UCSD-AML1 (cell line): Measurements from ENCODE around the gene NPTX2.

Experiments used
- DNase-seq: peaks from one replicate; lab custom pipeline; 2025; ENCODE audit not compliant: unreplicated experiment; lab: John Stamatoyannopoulos, UW

The NPTX2 gene

GRCh38 chr7:98653601-98654310 is 36.7 kb downstream of the NPTX2 start:
- DNase-seq = no peak

GRCh38 chr7:98654524-98655272 is 37.6 kb downstream of the NPTX2 start:
- no peak for DNase-seq

DNA sequence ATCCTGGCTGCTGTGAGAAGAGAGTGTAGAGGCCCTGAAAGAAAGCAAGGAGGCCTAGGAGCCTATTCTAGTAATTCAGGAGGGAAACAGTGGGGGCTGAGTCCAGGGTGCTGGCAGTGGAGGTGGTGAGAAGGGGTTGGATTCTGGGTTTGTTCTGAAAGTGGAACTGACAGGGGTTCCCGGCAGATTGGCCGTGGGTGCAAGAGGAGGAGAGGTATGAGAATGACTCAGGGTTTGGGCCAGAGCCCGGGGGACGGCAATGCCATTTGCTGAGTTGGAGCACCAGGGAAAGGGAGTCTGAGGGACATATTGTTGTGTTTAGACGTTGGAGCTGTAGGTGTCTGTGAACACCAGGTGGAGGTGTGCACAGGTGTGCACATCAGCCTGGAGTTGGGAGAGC is 38.5 kb downstream of the NPTX2 start:
- no peak for DNase-seq

DNA sequence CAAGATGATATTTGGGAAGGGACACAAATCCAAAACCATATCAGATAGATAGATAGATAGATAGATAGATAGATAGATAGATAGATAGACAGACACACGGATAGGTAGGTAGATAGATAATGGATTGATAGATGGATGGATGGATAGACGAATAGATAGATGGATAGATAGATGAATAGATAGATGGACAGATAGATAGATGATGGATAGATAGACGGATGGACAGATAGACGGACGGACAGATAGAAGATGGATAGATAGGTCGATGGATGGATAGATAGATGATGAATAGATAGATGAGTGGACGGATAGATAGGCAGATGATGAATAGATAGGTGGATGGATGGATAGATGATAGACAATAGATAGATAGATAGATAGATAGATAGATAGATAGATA is 39.8 kb downstream of the NPTX2 start:
- DNase-seq = no peak

DNA sequence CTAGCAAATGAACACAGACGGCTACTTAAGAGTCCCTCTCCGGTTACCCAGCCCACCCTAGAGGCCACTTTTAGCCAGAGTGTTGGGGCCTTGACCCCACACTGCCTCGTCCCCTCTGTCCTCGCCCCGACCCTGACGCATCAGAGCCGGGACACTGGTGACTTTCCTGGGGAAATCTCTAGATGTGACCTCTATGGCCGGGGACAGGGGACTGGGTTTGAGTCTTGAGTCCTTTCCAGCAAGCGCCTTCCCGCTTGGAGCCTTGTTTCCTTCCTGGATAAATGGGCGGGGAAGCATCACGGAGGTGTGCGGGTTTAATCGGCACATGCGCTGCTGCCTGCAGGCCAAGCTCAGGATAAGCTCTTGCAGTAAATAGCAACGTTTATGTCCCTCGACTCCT is 40.7 kb downstream of the NPTX2 start:
- DNase-seq = no peak

- no peak for DNase-seq
Observed at GRCh38 chr7:98659756-98660155, 42.7 kb downstream of the NPTX2 start.

GRCh38 chr7:98661607-98662006 is 44.5 kb downstream of the NPTX2 start:
- DNase-seq = no peak

GRCh38 chr7:98662289-98662688 is 45.2 kb downstream of the NPTX2 start:
- DNase-seq = no peak

DNA sequence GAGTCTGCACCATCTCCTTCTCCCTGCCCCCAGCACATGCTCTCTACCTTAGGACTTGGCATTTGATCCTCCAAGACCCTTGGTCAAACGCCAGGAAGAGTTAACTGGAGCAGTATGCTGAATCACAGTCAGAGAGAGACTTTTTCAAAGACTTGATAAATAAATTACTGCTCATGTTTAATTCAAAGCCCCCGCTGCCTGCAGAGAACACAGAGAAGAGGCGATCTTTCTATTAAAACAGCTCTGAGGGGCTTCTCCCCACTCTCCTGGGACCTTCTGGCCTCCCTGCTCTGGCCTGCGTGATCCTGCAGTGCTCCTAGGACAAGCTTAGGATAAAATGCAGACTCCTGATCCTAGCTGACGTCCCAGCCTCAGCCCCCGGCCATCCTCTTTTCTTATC is 47.8 kb downstream of the NPTX2 start:
- DNase-seq = no peak

GRCh38 chr7:98668255-98668654 is 51.2 kb downstream of the NPTX2 start:
- no peak for DNase-seq

- no peak for DNase-seq
Observed at GRCh38 chr7:98669329-98670000, 52.4 kb downstream of the NPTX2 start.

DNA sequence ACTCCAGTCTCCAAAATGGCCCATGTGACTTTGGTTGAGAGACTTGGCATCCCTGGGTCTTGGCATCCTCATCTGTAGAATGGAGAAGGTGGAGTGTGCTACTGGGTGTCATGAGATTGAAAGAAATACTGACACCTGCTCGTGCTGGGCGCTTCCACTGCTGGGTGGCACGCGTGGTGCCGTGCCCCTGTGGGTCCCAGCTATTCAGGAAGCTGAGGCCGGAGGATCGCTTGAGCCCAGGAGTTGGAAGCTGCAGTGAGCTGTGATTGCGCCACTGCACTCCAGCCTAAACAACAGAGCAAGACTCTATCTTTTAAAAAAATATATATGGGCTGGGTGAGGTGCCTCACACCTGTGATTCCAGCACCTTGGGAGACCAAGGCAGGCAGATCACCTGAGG is 53.1 kb downstream of the NPTX2 start:
- no peak for DNase-seq

DNA sequence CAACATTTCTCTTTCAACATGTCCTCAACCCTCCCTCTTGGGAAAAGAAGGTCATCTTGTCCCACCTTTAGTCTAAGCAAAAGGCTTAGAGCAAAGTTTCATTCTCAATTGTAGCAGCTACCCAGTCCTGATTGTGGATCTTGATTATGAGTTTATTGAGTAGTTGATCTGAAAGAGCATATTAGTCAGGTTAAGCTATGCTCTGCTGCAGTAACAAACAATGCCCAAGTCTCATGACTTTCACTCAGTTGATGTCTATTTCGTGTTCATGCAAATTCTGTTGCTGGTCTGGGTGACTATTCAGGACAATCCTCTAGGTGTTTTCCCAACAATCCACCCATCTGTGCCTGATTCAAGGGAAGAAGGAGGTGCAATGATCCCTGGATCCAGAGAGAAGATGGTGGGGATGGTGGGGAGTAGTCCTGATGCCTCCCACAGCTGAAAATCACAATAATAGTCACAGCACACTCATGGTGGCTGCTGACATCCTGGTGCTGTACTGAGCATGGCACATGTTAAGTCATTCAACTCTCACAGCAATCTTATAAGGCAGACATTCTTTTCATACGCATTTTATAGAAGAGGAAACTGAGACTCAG is 54.7 kb downstream of the NPTX2 start:
- no peak for DNase-seq

DNA sequence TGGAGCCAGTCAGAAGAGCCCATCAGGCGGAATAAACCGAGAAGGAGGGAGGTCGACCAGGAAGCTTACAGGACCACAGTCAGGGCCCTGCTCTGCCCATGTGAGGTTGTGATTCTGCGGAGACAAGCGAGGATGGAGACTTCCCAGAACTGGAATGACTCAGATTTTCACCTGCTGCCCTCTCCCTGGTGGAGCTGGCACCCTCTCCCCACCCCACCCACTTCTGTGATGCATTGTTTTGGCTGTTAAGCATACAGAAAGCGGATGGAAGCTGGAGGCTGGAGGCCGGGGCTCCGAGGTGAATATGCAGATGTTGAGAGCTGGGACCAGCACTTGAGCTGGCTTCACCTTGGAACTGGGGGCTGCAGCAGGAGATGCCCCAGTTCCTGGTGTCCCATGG is 57.4 kb downstream of the NPTX2 start:
- no peak for DNase-seq

GRCh38 chr7:98674881-98675280 is 57.8 kb downstream of the NPTX2 start:
- no peak for DNase-seq

GRCh38 chr7:98678215-98678614 is 61.1 kb downstream of the NPTX2 start:
- DNase-seq = no peak
